SKM-1 treated with dmso at 0.1 percent for 144 hours (cell line): ENCODE data around the gene MROH2B.
"Not testable (repeated sequence)": the region's sequence is repeated elsewhere in the genome, so short reads cannot be mapped to it uniquely, and the experiment has no call there.

Experiments used
- DNase-seq: peaks from one replicate; lab custom pipeline; 2025; ENCODE audit not compliant: unreplicated experiment; lab: John Stamatoyannopoulos, UW

The MROH2B gene

GRCh38 chr5:41032973-41033372, 38.2 kb downstream of the MROH2B start:
- no peak for DNase-seq

- DNase-seq: not testable (repeated sequence)
These were observed 48.5 kb downstream of the MROH2B start for GRCh38 chr5:41022600-41022999.

GRCh38 chr5:41012318-41012717, 58.8 kb downstream of the MROH2B start:
- DNase-seq: no peak

- DNase-seq: no peak
These were observed 60.6 kb downstream of the MROH2B start for GRCh38 chr5:41010572-41010971.

- DNase-seq: no peak
These were observed 61.9 kb downstream of the MROH2B start for GRCh38 chr5:41009232-41009631.

GRCh38 chr5:41004931-41005330, 66.2 kb downstream of the MROH2B start:
- no peak for DNase-seq

- DNase-seq: no peak
These were observed 67.3 kb downstream of the MROH2B start for GRCh38 chr5:41003670-41004376.

GRCh38 chr5:40999966-41000365, 71.2 kb downstream of the MROH2B start:
- no peak for DNase-seq

- no peak for DNase-seq
These were observed 72.0 kb downstream of the MROH2B start for GRCh38 chr5:40999142-40999541.

GRCh38 chr5:40995801-40996586, 75.1 kb downstream of the MROH2B start:
- DNase-seq: no peak

- DNase-seq: no peak
These were observed 79.1 kb downstream of the MROH2B start for GRCh38 chr5:40991981-40992559.

- DNase-seq: no peak
These were observed 79.8 kb downstream of the MROH2B start for GRCh38 chr5:40991168-40991980.

- no peak for DNase-seq
These were observed 82.2 kb downstream of the MROH2B start for GRCh38 chr5:40988746-40989510.

- no peak for DNase-seq
These were observed 83.8 kb downstream of the MROH2B start for GRCh38 chr5:40987349-40987748.

GRCh38 chr5:40986666-40987065, 84.5 kb downstream of the MROH2B start:
- no peak for DNase-seq

- DNase-seq: no peak
These were observed 85.6 kb downstream of the MROH2B start for GRCh38 chr5:40985501-40985900.

- DNase-seq: no peak
These were observed 86.3 kb downstream of the MROH2B start for GRCh38 chr5:40984884-40985283.

GRCh38 chr5:40983781-40984180, 87.4 kb downstream of the MROH2B start:
- DNase-seq: no peak

GRCh38 chr5:40981420-40981819, 89.7 kb downstream of the MROH2B start:
- no peak for DNase-seq

- DNase-seq: no peak
These were observed 94.3 kb downstream of the MROH2B start for GRCh38 chr5:40976836-40977235.

GRCh38 chr5:40976041-40976440, 95.1 kb downstream of the MROH2B start:
- DNase-seq: no peak
